ENCODE data around the gene CCNL1. TPM values are rescaled to one million over a fixed set of nuclear protein-coding genes. Genes with fewer than 3 reads are reported as not detected.

CCNL1 gene
- total RNA-seq, 1 donor = 194 TPM

DNA sequence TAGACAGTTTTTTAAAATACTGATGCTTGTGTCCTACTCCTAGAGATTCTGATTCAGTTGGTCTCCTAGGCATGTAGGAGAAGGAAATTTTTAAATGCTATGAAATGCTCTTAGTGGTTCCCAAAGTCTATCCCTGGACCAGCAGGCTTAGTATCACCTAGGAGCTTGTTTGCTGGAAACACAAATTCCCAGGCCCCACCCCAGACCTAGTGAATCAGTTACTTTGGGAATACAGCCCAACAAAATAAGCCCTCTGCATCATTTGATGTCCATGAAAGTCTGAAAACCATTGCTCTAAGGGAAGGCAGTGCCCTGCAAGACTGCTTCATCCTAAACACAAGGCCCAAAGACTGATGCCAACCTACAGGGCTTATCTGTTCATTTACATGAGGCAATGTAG lies 36.3 kb downstream of the CCNL1 start:
- Histone ChIP-seq H3K36me3 (ENCODE audit: insufficient read depth, low read length) (no peaks in the 10 kb centered on the region), H3K4me3 (ENCODE audit: insufficient read depth, low read length) (no peak overlapping the region), H2AFZ (ENCODE audit: low read length) (no peak overlapping the region), H3K4me2 (ENCODE audit: insufficient read depth, low read length) (no peak overlapping the region), H4K20me1 (ENCODE audit: insufficient read depth, low read length) (no peaks in the 10 kb centered on the region), H3K79me2 (ENCODE audit: insufficient read depth, low read length) (no peaks in the 10 kb centered on the region), H3K27ac (ENCODE audit: low read depth, low read length) (no peak overlapping the region), H3K4me1 (ENCODE audit: insufficient read depth, low read length) (peaks cover 30% of the 10 kb centered on the region), H3K9me3 (ENCODE audit: low read depth, low read length) (no peaks in the 10 kb centered on the region), H3K27me3 (ENCODE audit: insufficient read depth, low read length) (no peaks in the 10 kb centered on the region)
- TF ChIP-seq, protein P1, sequence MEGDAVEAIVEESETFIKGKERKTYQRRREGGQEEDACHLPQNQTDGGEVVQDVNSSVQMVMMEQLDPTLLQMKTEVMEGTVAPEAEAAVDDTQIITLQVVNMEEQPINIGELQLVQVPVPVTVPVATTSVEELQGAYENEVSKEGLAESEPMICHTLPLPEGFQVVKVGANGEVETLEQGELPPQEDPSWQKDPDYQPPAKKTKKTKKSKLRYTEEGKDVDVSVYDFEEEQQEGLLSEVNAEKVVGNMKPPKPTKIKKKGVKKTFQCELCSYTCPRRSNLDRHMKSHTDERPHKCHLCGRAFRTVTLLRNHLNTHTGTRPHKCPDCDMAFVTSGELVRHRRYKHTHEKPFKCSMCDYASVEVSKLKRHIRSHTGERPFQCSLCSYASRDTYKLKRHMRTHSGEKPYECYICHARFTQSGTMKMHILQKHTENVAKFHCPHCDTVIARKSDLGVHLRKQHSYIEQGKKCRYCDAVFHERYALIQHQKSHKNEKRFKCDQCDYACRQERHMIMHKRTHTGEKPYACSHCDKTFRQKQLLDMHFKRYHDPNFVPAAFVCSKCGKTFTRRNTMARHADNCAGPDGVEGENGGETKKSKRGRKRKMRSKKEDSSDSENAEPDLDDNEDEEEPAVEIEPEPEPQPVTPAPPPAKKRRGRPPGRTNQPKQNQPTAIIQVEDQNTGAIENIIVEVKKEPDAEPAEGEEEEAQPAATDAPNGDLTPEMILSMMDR (IDR thresholded peaks at IDR 0.05; ENCODE audit: extremely low read depth, low read depth, low read length) = no peak
- peak; percentile 66 for DNase-seq (ENCODE audit: insufficient read length, low spot score, missing footprints)

DNA sequence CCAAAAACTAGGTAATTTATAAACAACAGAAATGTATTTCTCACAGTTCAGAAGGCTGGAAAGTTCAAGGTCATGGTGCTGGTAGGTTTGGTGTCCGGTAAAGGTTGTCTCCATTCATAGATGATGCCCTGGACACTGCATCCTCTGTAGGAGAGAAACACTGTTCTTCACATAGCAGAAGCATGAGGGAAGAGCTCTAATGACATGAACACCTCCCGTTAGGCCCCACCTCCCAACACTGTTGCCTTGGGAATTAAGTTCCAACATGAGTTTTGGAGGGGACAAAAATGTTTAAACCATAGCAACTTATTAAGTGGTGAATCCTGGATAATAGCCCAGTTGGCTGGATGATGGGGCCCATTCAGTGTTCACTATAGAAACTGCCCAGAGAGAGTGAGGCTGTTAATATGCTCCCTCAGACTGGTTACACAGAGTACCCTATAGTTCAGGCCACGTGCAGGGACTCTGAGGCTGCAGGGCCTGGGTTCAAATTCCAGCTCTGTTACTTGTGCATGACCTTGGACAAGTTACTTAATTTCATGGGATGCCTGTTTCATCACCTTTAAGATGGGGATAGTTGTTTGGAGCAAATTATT lies 37.0 kb downstream of the CCNL1 start:
- H2AFZ ChIP-seq (ENCODE audit: low read length) = no peak overlapping the region
- H3K4me1 ChIP-seq (ENCODE audit: insufficient read depth, low read length) = peaks cover 24% of the 10 kb centered on the region
- H3K9me3 ChIP-seq (ENCODE audit: low read depth, low read length) = no peaks in the 10 kb centered on the region
- DNase-seq (ENCODE audit: insufficient read length, low spot score, missing footprints) = no peak
- H3K79me2 ChIP-seq (ENCODE audit: insufficient read depth, low read length) = no peaks in the 10 kb centered on the region
- H3K36me3 ChIP-seq (ENCODE audit: insufficient read depth, low read length) = no peaks in the 10 kb centered on the region
- no peak overlapping the region for H3K27ac ChIP-seq (ENCODE audit: low read depth, low read length)
- H3K4me3 ChIP-seq (ENCODE audit: insufficient read depth, low read length) = no peak overlapping the region
- no peak overlapping the region for H3K4me2 ChIP-seq (ENCODE audit: insufficient read depth, low read length)
- no peaks in the 10 kb centered on the region for H3K27me3 ChIP-seq (ENCODE audit: insufficient read depth, low read length)
- no peaks in the 10 kb centered on the region for H4K20me1 ChIP-seq (ENCODE audit: insufficient read depth, low read length)
- TF ChIP-seq, protein P1 (IDR thresholded peaks at IDR 0.05; ENCODE audit: extremely low read depth, low read depth, low read length) = no peak

DNA sequence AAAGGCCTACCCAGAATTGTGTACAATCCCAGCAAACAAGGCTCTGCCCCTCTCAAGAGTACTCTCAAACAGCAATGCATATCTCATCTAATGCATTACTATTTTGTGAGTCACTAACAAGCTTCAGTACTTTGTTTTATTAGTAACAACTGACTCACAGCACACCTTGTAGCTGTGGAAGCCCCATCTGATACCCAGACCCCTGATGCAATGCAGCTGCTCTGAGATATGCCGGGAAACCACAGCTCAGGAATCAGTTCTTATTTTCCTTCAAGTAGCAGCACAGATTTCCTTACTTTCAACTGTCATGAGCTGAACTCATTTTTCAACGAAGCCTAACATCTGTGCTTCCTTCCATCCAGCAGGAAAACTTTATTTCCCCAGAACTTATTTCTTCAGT lies 37.8 kb downstream of the CCNL1 start:
- no peak overlapping the region for H3K4me3 ChIP-seq (ENCODE audit: insufficient read depth, low read length)
- H3K9me3 ChIP-seq (ENCODE audit: low read depth, low read length) = no peaks in the 10 kb centered on the region
- no peaks in the 10 kb centered on the region for H3K27me3 ChIP-seq (ENCODE audit: insufficient read depth, low read length)
- TF ChIP-seq, protein P1 (IDR thresholded peaks at IDR 0.05; ENCODE audit: extremely low read depth, low read depth, low read length) = no peak
- H3K4me1 ChIP-seq (ENCODE audit: insufficient read depth, low read length) = peaks cover 16% of the 10 kb centered on the region
- peak; percentile 57 for DNase-seq (ENCODE audit: insufficient read length, low spot score, missing footprints)
- no peak overlapping the region for H3K4me2 ChIP-seq (ENCODE audit: insufficient read depth, low read length)
- H3K27ac ChIP-seq (ENCODE audit: low read depth, low read length) = no peak overlapping the region
- H3K79me2 ChIP-seq (ENCODE audit: insufficient read depth, low read length) = no peaks in the 10 kb centered on the region
- no peaks in the 10 kb centered on the region for H3K36me3 ChIP-seq (ENCODE audit: insufficient read depth, low read length)
- H4K20me1 ChIP-seq (ENCODE audit: insufficient read depth, low read length) = no peaks in the 10 kb centered on the region
- no peak overlapping the region for H2AFZ ChIP-seq (ENCODE audit: low read length)

DNA sequence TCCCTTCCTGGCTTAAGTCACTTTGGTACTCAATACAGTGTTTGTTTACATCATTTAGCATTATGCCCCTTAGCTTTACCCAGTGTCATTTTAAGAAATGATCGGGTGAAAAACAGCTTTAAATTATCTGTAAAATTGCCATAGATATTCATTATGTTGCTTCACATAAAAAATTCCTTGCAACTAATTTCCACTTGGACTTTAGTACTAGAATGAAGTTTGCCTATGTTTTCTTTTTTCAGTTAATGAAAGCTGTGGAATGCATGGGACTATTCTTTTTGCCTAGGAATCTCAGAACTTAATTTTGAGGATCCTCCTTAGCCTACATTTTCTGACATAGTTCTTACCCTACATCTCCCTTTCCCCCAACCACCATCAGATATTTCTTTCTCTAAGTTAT lies 38.4 kb downstream of the CCNL1 start:
- Histone ChIP-seq H4K20me1 (ENCODE audit: insufficient read depth, low read length) (no peaks in the 10 kb centered on the region), H3K79me2 (ENCODE audit: insufficient read depth, low read length) (no peaks in the 10 kb centered on the region), H3K4me2 (ENCODE audit: insufficient read depth, low read length) (no peak overlapping the region), H2AFZ (ENCODE audit: low read length) (no peak overlapping the region), H3K9me3 (ENCODE audit: low read depth, low read length) (no peaks in the 10 kb centered on the region), H3K4me1 (ENCODE audit: insufficient read depth, low read length) (peaks cover 15% of the 10 kb centered on the region), H3K27ac (ENCODE audit: low read depth, low read length) (no peak overlapping the region), H3K36me3 (ENCODE audit: insufficient read depth, low read length) (no peaks in the 10 kb centered on the region), H3K27me3 (ENCODE audit: insufficient read depth, low read length) (no peaks in the 10 kb centered on the region), H3K4me3 (ENCODE audit: insufficient read depth, low read length) (no peak overlapping the region)
- no peak for DNase-seq (ENCODE audit: insufficient read length, low spot score, missing footprints)
- TF ChIP-seq, protein P1 (IDR thresholded peaks at IDR 0.05; ENCODE audit: extremely low read depth, low read depth, low read length) = no peak
